ENCODE measurements around the gene KIRREL3. TPM values are rescaled to one million over a fixed set of nuclear protein-coding genes. Genes with fewer than 3 reads are reported as not detected.

The KIRREL3 gene
- total RNA-seq, 1 experiment from 2014 or later, result 0.44 TPM

GRCh38 chr11:126996036-126996804 lies 4.3 kb downstream of the KIRREL3 start:
- H3K4me1 ChIP-seq (ENCODE audit: insufficient read depth, low read length), result peaks cover 19% of the 10 kb centered on the region

GRCh38 chr11:126993599-126993998 lies 7.0 kb downstream of the KIRREL3 start:
- TF ChIP-seq EZH2phosphoT487 (IDR thresholded peaks at IDR 0.05; ENCODE audit: borderline replicate concordance, low read length), result no peak
- no peak for TF ChIP-seq CTCF (conservative IDR thresholded peaks at IDR 0.05; ENCODE audit: low read depth, low read length)
- no peak for TF ChIP-seq EZH2 (IDR thresholded peaks at IDR 0.05; ENCODE audit: low read length, unreplicated experiment)
- ATAC-seq, result no peak
- no peaks in the 10 kb centered on the region for H3F3A ChIP-seq (ENCODE audit: low read length, unreplicated experiment)
- no peaks in the 10 kb centered on the region for H3K9me2 ChIP-seq (replicated peaks; ENCODE audit: low read length)
- H4K20me1 ChIP-seq (ENCODE audit: low read length), result no peaks in the 10 kb centered on the region
- DNase-seq, result no peak
- no peak overlapping the region for H3K4me2 ChIP-seq (ENCODE audit: low read length)
- H3K4me1 ChIP-seq (ENCODE audit: insufficient read depth, low read length), result peaks cover 26% of the 10 kb centered on the region
- H2AFZ ChIP-seq (ENCODE audit: low read length), result no peak overlapping the region
- CTCF ChIA-PET, result no interaction called here
- H3K9ac ChIP-seq (ENCODE audit: low read length), result no peak overlapping the region
- intact Hi-C loops (cut with micrococcal nuclease), result no loop called here
- H3K79me2 ChIP-seq (ENCODE audit: low read length), result no peaks in the 10 kb centered on the region
- H3K4me3 ChIP-seq (ENCODE audit: low read length), result no peak overlapping the region
- H3K27me3 ChIP-seq (ENCODE audit: low read length), result peaks cover 33% of the 10 kb centered on the region
- H3K9me3 ChIP-seq (ENCODE audit: low read length), result no peaks in the 10 kb centered on the region
- no peaks in the 10 kb centered on the region for H3K36me3 ChIP-seq (ENCODE audit: low read depth, low read length)
- POLR2A ChIA-PET (ENCODE audit: unreplicated experiment), result no interaction called here
- no TSS peak for BruUV-seq (replicated peaks)
- H3K27ac ChIP-seq (ENCODE audit: low read length), result no peak overlapping the region

More at GRCh38 chr11:126996036-126996804, 4.3 kb downstream of the KIRREL3 start:
- no peaks in the 10 kb centered on the region for H3K79me2 ChIP-seq (ENCODE audit: low read length)
- ChIA-PET POLR2A (ENCODE audit: unreplicated experiment) (no interaction called here), CTCF (no interaction called here)
- H3K9me3 ChIP-seq (ENCODE audit: low read length), result no peaks in the 10 kb centered on the region
- no TSS peak for BruUV-seq (replicated peaks)
- peaks cover 44% of the 10 kb centered on the region for H3K27me3 ChIP-seq (ENCODE audit: low read length)
- no peak overlapping the region for H3K9ac ChIP-seq (ENCODE audit: low read length)
- intact Hi-C loops (cut with micrococcal nuclease), result no loop called here
- no peak for DNase-seq
- H4K20me1 ChIP-seq (ENCODE audit: low read length), result no peaks in the 10 kb centered on the region
- no peak overlapping the region for H3K27ac ChIP-seq (ENCODE audit: low read length)
- no peaks in the 10 kb centered on the region for H3K9me2 ChIP-seq (replicated peaks; ENCODE audit: low read length)
- TF ChIP-seq CTCF (conservative IDR thresholded peaks at IDR 0.05; ENCODE audit: low read depth, low read length), result no peak
- ATAC-seq, result no peak
- H2AFZ ChIP-seq (ENCODE audit: low read length), result no peak overlapping the region
- H3K36me3 ChIP-seq (ENCODE audit: low read depth, low read length), result no peaks in the 10 kb centered on the region
- no peak overlapping the region for H3K4me2 ChIP-seq (ENCODE audit: low read length)
- H3F3A ChIP-seq (ENCODE audit: low read length, unreplicated experiment), result no peaks in the 10 kb centered on the region
- no peak overlapping the region for H3K4me3 ChIP-seq (ENCODE audit: low read length)

GRCh38 chr11:126992804-126993111 lies 7.8 kb downstream of the KIRREL3 start:
- Histone ChIP-seq H3K9ac (ENCODE audit: low read length) (no peak overlapping the region; the same call in 1 of the 2 replicates), H3K27me3 (ENCODE audit: low read length) (peaks cover 34% of the 10 kb centered on the region), H3K9me2 (replicated peaks; ENCODE audit: low read length) (no peaks in the 10 kb centered on the region), H3K79me2 (ENCODE audit: low read length) (no peaks in the 10 kb centered on the region), H3F3A (ENCODE audit: low read length, unreplicated experiment) (no peaks in the 10 kb centered on the region), H2AFZ (ENCODE audit: low read length) (no peak overlapping the region), H3K9me3 (ENCODE audit: low read length) (no peaks in the 10 kb centered on the region), H3K36me3 (ENCODE audit: low read depth, low read length) (no peaks in the 10 kb centered on the region), H4K20me1 (ENCODE audit: low read length) (no peaks in the 10 kb centered on the region), H3K4me3 (ENCODE audit: low read length) (no peak overlapping the region), H3K27ac (ENCODE audit: low read length) (peak overlapping the region; percentile 62), H3K4me1 (ENCODE audit: insufficient read depth, low read length) (peaks cover 26% of the 10 kb centered on the region), H3K4me2 (ENCODE audit: low read length) (peak overlapping the region; percentile 59)
- intact Hi-C loops (cut with micrococcal nuclease), result no loop called here
- ATAC-seq (no peak), DNase-seq (peak; percentile 17)
- BruUV-seq (replicated peaks), result no TSS peak
- POLR2A ChIA-PET (ENCODE audit: unreplicated experiment), result no interaction called here
- CTCF ChIA-PET, result no interaction called here
- TF ChIP-seq EZH2phosphoT487 (IDR thresholded peaks at IDR 0.05; ENCODE audit: borderline replicate concordance, low read length) (no peak), CTCF (conservative IDR thresholded peaks at IDR 0.05; ENCODE audit: low read depth, low read length) (no peak), EZH2 (IDR thresholded peaks at IDR 0.05; ENCODE audit: low read length, unreplicated experiment) (no peak)

Data from PC-3 (cell line).